Body of pancreas (tissue), 4 donors: Measurements from ENCODE around the gene CMC1.

Source experiments
- CTCF ChIP-seq, 7 experiments: fragments of 450-650 bp in 4 of 7; fragments of 200-600 bp in 3 of 7; sonication (generic) in 3 of 7; IDR thresholded peaks; one replicate each; pipeline ENCODE4 v1.5.1; 2016 to 2019; ENCODE audit warnings: antibody characterized with exemption in 7 of 7
- POLR2A ChIP-seq, 3 donors: fragments of 450-650 bp; IDR thresholded peaks; one replicate each; pipeline ENCODE4 v1.6.1; 2016; ENCODE audit warnings: antibody characterized with exemption in 3 of 3, mild to moderate bottlenecking in 2 of 3

DNA sequence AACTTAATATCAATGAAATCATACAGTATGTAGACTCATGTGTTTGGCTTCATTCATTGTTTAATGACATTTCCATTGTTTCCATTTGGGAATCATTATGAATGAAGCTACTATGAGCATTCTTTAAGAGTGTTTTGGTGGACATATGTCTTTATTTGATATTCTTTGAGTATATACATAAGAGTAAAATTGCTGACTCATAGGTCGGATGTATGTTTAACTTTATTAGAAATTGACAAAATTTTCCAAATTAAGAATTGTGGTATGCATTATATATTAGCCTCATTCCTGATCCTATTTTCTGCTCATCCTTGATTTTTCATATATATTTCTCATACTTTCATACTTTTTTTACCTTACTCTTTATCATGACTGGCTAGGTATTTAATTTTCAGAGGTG lies 28.7 kb upstream of the CMC1 start:
- TF ChIP-seq CTCF (IDR thresholded peaks at IDR 0.05) (no peak), POLR2A (IDR thresholded peaks at IDR 0.05) (no peak)
